ENCODE data around the gene ZNF584.
"Not testable (repeated sequence)": the region's sequence is repeated elsewhere in the genome, so short reads cannot be mapped to it uniquely, and the experiment has no call there.

DNA sequence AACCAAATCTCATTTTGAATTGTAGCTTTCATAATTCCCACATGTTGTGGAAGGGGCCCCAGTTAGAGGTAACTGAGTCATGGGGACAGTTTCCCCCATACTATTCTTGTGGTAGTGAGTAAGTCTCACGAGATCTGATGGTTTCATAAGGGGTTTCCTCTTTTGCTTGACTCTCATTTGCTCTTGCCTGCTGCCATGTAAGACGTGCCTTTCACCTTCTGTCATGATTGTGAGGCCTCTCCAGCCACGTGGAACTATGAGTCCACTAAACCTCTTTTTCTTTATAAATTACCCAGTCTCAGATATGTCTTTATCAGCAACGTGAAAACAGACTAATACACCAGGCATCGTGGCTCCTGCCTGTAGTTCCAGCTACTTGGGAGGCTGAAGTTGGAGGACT is 41.5 kb downstream of the ZNF584 start:
- not testable (repeated sequence) for TF ChIP-seq EP300, POLR2A (IDR thresholded peaks at IDR 0.05)
- TF ChIP-seq, protein P1, sequence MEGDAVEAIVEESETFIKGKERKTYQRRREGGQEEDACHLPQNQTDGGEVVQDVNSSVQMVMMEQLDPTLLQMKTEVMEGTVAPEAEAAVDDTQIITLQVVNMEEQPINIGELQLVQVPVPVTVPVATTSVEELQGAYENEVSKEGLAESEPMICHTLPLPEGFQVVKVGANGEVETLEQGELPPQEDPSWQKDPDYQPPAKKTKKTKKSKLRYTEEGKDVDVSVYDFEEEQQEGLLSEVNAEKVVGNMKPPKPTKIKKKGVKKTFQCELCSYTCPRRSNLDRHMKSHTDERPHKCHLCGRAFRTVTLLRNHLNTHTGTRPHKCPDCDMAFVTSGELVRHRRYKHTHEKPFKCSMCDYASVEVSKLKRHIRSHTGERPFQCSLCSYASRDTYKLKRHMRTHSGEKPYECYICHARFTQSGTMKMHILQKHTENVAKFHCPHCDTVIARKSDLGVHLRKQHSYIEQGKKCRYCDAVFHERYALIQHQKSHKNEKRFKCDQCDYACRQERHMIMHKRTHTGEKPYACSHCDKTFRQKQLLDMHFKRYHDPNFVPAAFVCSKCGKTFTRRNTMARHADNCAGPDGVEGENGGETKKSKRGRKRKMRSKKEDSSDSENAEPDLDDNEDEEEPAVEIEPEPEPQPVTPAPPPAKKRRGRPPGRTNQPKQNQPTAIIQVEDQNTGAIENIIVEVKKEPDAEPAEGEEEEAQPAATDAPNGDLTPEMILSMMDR (IDR thresholded peaks at IDR 0.05), result not testable (repeated sequence)

All from sigmoid colon (tissue), 4 donors.